DOHH2 (cell line): ENCODE measurements around the gene PKHD1.

Source experiments
- EZH2phosphoT487 ChIP-seq: fragments of 200-600 bp; sonication (generic); IDR thresholded peaks from 2 replicates; pipeline ENCODE4 v1.6.1; 2017; ENCODE audit warnings: borderline replicate concordance, mild to moderate bottlenecking, antibody characterized with exemption, low read length, moderate library complexity, mixed read lengths
- TF ChIP-seq, protein P1 (sequence below): fragments of 200-600 bp; sonication (generic); IDR thresholded peaks from one replicate; pipeline ENCODE4 v1.5.1; 2014; ENCODE audit warnings: antibody characterized with exemption, mild to moderate bottlenecking, low read depth, low read length; ENCODE audit not compliant: poor library complexity, severe bottlenecking

DNA sequence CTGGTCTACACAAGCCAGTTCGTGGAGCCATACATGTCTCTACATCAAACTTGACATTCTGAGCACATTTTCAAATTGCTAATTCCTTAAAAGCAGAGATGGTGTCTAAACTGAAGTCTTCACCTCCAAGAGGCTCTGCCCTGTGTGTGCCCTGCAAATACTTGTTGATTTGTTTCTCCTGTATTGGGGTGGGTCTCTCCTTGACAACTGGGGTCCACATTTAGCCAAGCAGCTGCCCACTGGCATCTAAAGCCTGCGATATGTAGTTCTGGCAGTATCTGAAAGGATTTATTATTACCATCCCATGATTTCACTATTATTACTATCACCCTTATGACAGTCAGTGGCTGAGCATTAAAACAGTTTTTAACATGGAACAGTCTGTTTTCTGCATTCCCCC lies 45.9 kb upstream of the PKHD1 start:
- TF ChIP-seq, protein P1, sequence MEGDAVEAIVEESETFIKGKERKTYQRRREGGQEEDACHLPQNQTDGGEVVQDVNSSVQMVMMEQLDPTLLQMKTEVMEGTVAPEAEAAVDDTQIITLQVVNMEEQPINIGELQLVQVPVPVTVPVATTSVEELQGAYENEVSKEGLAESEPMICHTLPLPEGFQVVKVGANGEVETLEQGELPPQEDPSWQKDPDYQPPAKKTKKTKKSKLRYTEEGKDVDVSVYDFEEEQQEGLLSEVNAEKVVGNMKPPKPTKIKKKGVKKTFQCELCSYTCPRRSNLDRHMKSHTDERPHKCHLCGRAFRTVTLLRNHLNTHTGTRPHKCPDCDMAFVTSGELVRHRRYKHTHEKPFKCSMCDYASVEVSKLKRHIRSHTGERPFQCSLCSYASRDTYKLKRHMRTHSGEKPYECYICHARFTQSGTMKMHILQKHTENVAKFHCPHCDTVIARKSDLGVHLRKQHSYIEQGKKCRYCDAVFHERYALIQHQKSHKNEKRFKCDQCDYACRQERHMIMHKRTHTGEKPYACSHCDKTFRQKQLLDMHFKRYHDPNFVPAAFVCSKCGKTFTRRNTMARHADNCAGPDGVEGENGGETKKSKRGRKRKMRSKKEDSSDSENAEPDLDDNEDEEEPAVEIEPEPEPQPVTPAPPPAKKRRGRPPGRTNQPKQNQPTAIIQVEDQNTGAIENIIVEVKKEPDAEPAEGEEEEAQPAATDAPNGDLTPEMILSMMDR, result no peak
- no peak for TF ChIP-seq EZH2phosphoT487
